IMR-90 (cell line): ENCODE measurements around the gene PREP. TPM values are rescaled to one million over a fixed set of nuclear protein-coding genes. Genes with fewer than 3 reads are reported as not detected.
"Not testable (repeated sequence)": the region's sequence is repeated elsewhere in the genome, so short reads cannot be mapped to it uniquely, and the experiment has no call there.

ENCODE experiments used
- ATAC-seq: fragments of 200-7000 bp; cut with Tn5 transposase; 2 replicates; pipeline ENCODE4 v1.9.1; 2020; ENCODE audit warnings: low read depth, mild to moderate bottlenecking, moderate library complexity
- BruUV-seq: library from RNA; stranded (reverse); fragments of 400-500 nt; replicated peaks from 2 replicates; lab custom pipeline; 2021; lab: Mats Ljungman, UMichigan
- CTCF ChIA-PET: fragments of 300-600 bp; formaldehyde crosslinking; extraction: SDS; loops from one replicate; lab custom pipeline; 2021; ENCODE audit warnings: antibody characterized with exemption; lab: Yijun Ruan, JAX
- POLR2A ChIA-PET: fragments of 300-600 bp; sonication (Branson Sonifier 250); formaldehyde crosslinking; loops from one replicate; lab custom pipeline; 2022; ENCODE audit warnings: antibody characterized with exemption; ENCODE audit not compliant: unreplicated experiment; lab: Charles Lee
- DNase-seq: peaks from one replicate; pipeline ENCODE4 v3.0.0; 2013
- H2AFZ ChIP-seq: replicated peaks from 2 replicates; pipeline ENCODE3; 2013; ENCODE audit warnings: low read length, mild to moderate bottlenecking; ENCODE audit not compliant: poor library complexity
- H2AK5ac ChIP-seq: 2 replicates; pipeline ENCODE4 v1.6.1; 2013; ENCODE audit warnings: low read depth, low read length, inconsistent platforms
- H2AK9ac ChIP-seq: replicated peaks from 2 replicates; pipeline ENCODE3; 2013; ENCODE audit warnings: mild to moderate bottlenecking, low read depth, low read length, moderate library complexity; ENCODE audit not compliant: poor library complexity
- H2BK120ac ChIP-seq: 2 replicates; pipeline ENCODE4 v1.6.1; 2013; ENCODE audit warnings: low read depth, low read length, inconsistent platforms
- H2BK15ac ChIP-seq: 3 replicates; pipeline ENCODE4 v1.6.1; 2013; ENCODE audit warnings: low read depth, low read length, inconsistent platforms
- H2BK20ac ChIP-seq: 2 replicates; pipeline ENCODE4 v1.6.1; 2013; ENCODE audit warnings: low read depth, mild to moderate bottlenecking, inconsistent platforms, low read length, moderate library complexity
- H2BK5ac ChIP-seq: 2 replicates; pipeline ENCODE4 v1.6.1; 2013; ENCODE audit warnings: mild to moderate bottlenecking, low read depth, low read length, inconsistent platforms; ENCODE audit not compliant: poor library complexity, severe bottlenecking
- H3K14ac ChIP-seq: replicated peaks from 2 replicates; pipeline ENCODE4 v1.6.1; 2013; ENCODE audit warnings: low read depth, low read length, inconsistent platforms
- H3K18ac ChIP-seq: 2 replicates; pipeline ENCODE4 v1.6.1; 2013; ENCODE audit warnings: low read depth, low read length, control low read depth
- H3K23ac ChIP-seq: 2 replicates; pipeline ENCODE4 v1.6.1; 2013; ENCODE audit warnings: low read depth, low read length, inconsistent platforms
- H3K27ac ChIP-seq: 2 replicates; pipeline ENCODE4 v1.5.1; 2013; ENCODE audit warnings: mild to moderate bottlenecking, control low read depth, low read length; ENCODE audit not compliant: insufficient read depth
- H3K27me3 ChIP-seq: 2 replicates; pipeline ENCODE4 v1.6.1; 2013; ENCODE audit warnings: low read length; ENCODE audit not compliant: control insufficient read depth, insufficient read depth
- H3K36me3 ChIP-seq: 2 replicates; pipeline ENCODE4 v1.6.1; 2013; ENCODE audit warnings: low read length, mixed read lengths; ENCODE audit not compliant: control insufficient read depth, insufficient read depth
- H3K4ac ChIP-seq: 2 replicates; pipeline ENCODE4 v1.6.1; 2013; ENCODE audit warnings: low read depth, low read length, inconsistent platforms
- H3K4me1 ChIP-seq: 2 replicates; pipeline ENCODE4 v1.6.1; 2013; ENCODE audit warnings: low read length, mixed read lengths; ENCODE audit not compliant: control insufficient read depth, insufficient read depth
- H3K4me2 ChIP-seq: 2 replicates; pipeline ENCODE4 v1.6.1; 2013; ENCODE audit warnings: low read depth, mild to moderate bottlenecking, control low read depth, low read length, moderate library complexity
- H3K4me3 ChIP-seq: 2 replicates; pipeline ENCODE4 v1.5.1; 2013; ENCODE audit warnings: low read depth, mild to moderate bottlenecking, control low read depth, low read length, moderate library complexity; ENCODE audit not compliant: insufficient read depth
- H3K56ac ChIP-seq: 2 replicates; pipeline ENCODE4 v1.6.1; 2013; ENCODE audit warnings: low read length, inconsistent platforms; ENCODE audit not compliant: insufficient read depth; ENCODE audit errors: extremely low read depth
- H3K79me1 ChIP-seq, 2 experiments: 2 replicates each; pipeline ENCODE4 v1.6.1; 2013; ENCODE audit warnings: low read length in 2 of 2, inconsistent platforms in 1 of 2, low read depth in 1 of 2
- H3K9ac ChIP-seq: 2 replicates; pipeline ENCODE4 v1.6.1; 2013; ENCODE audit warnings: low read depth, low read length, control low read depth
- H3K9me1 ChIP-seq: 2 replicates; pipeline ENCODE4 v1.6.1; 2013; ENCODE audit warnings: low read length, inconsistent platforms; ENCODE audit not compliant: insufficient read depth
- H3K9me3 ChIP-seq: 2 replicates; pipeline ENCODE4 v1.6.1; 2013; ENCODE audit warnings: low read length; ENCODE audit not compliant: control insufficient read depth, insufficient read depth
- H4K20me1 ChIP-seq: 2 replicates; pipeline ENCODE4 v1.6.1; 2013; ENCODE audit warnings: low read length, inconsistent platforms; ENCODE audit not compliant: insufficient read depth
- H4K5ac ChIP-seq: 2 replicates; pipeline ENCODE4 v1.6.1; 2013; ENCODE audit warnings: mild to moderate bottlenecking, low read depth, low read length, control low read depth
- H4K8ac ChIP-seq, 2 experiments: 2 replicates each; pipeline ENCODE4 v1.6.1; 2013; ENCODE audit warnings: low read depth in 2 of 2, low read length in 2 of 2, control low read depth in 1 of 2, inconsistent platforms in 1 of 2
- H4K91ac ChIP-seq: 2 replicates; pipeline ENCODE4 v1.6.1; 2013; ENCODE audit warnings: low read depth, low read length, inconsistent platforms; ENCODE audit not compliant: insufficient read depth
- BHLHE40 ChIP-seq: fragments of 150-350 bp; IDR thresholded peaks from 2 replicates; pipeline ENCODE4 v1.6.1; 2016; ENCODE audit warnings: mild to moderate bottlenecking, low read depth, low read length
- WGBS, 2 experiments: methylation state at CpG; one replicate each; pipeline versions ENCODE4 v1.1.5 to v1.1.7; 2013; ENCODE audit warnings: missing lambda C conversion rate in 2 of 2; ENCODE audit not compliant: insufficient read length in 1 of 2; ENCODE audit errors: extremely low coverage in 2 of 2; 5-methylcytosine and 5-hydroxymethylcytosine counted together
- dilution Hi-C: fragments of 300-500 bp; cut with HindIII; formaldehyde crosslinking; loops from one replicate; pipeline ENCODE4 v1.14.3; 2018; ENCODE audit warnings: low sequenced_read_pairs; ENCODE audit not compliant: unreplicated experiment
- in situ Hi-C: fragments of 300-500 bp; cut with MboI; formaldehyde crosslinking; loops from 3 replicates; pipeline ENCODE4 v1.14.3; 2019; ENCODE audit warnings: low sequenced_read_pairs, inconsistent platforms, mixed read lengths
- intact Hi-C: fragments of 100-400 bp; cut with micrococcal nuclease; formaldehyde crosslinking; loops from 2 replicates; pipeline ENCODE4 v1.10.0; 2022
- polyA plus RNA-seq, 3 experiments: library from polyadenylated mRNA; depleted of rRNA; stranded (reverse); fragments of >200 nt; gene quantifications; 2 replicates each; pipeline ENCODE4 v1.2.3, GENCODE V29; 2012; ENCODE audit warnings: low replicate concordance in 1 of 3
- total RNA-seq: library from RNA; depleted of rRNA; stranded (reverse); fragments of >200 nt; gene quantifications from 2 replicates; pipeline ENCODE4 v1.2.3, GENCODE V29; 2012

Gene PREP
- total and polyA plus RNA-seq, 2 of the 4 experiments (the other 2 are of a cell fraction) = 21.0 to 25.7 TPM

- no peak for TF ChIP-seq BHLHE40
These were observed 21.4 kb upstream of the PREP start (continued) for GRCh38 chr6:105424175-105424783.

DNA sequence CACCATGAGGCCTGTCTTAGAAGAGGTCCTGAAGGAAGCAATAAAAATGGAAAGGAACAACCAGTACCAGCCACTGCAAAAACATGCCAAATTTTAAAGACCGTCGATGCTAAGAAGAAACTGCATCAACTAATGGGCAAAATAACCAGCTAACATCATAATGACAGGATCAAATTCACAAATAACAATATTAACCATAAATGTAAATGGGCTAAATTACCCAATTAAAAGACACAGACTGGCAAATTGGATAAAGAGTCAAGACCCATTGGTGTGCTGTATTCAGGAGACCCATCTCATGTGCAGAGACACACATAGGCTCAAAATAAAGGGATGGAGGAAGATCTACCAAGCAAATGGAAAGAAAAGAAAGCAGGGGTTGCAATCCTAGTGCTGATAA lies 14.1 kb upstream of the PREP start:
- POLR2A ChIA-PET = not testable (repeated sequence)
- no CpG with 5 or more reads among the region's 2 CpGs for WGBS, 2 experiments
- dilution Hi-C loops = loop anchor here (25.0 kb wide), 1 partner anchor 330 kb away; no protein-coding TSS in a partner anchor

More for the DNA sequence above, 14.1 kb upstream of the PREP start:
- DNase-seq, H2AK5ac ChIP-seq, H2BK15ac ChIP-seq, H4K8ac ChIP-seq, H3K23ac ChIP-seq, H3K4me3 ChIP-seq, H3K4me1 ChIP-seq, H3K36me3 ChIP-seq, H4K20me1 ChIP-seq, H3K27me3 ChIP-seq, H2BK20ac ChIP-seq, H3K79me1 ChIP-seq, H3K9ac ChIP-seq, H2BK120ac ChIP-seq, H3K14ac ChIP-seq, BruUV-seq, H3K9me3 ChIP-seq, H2AK9ac ChIP-seq, H3K9me1 ChIP-seq, H3K4ac ChIP-seq, H3K4me2 ChIP-seq, H3K56ac ChIP-seq, in situ Hi-C loops, H4K91ac ChIP-seq, H3K27ac ChIP-seq, H2BK5ac ChIP-seq, H3K18ac ChIP-seq, H4K5ac ChIP-seq, ATAC-seq, H2AFZ ChIP-seq: not testable (repeated sequence)
- CTCF ChIA-PET = interaction anchor here (0.8 kb wide), 1 partner anchor 329 kb away, joined by 3 read pairs; no protein-coding TSS in a partner anchor
- intact Hi-C loops = loop anchor here (10.0 kb wide), 1 partner anchor 1002 kb away; no protein-coding TSS in a partner anchor
